ENCODE measurements around the gene PPP1R13B.
A peak's percentile ranks its signal among the peaks of the same experiment; 100 is the strongest.

The PPP1R13B gene

DNA sequence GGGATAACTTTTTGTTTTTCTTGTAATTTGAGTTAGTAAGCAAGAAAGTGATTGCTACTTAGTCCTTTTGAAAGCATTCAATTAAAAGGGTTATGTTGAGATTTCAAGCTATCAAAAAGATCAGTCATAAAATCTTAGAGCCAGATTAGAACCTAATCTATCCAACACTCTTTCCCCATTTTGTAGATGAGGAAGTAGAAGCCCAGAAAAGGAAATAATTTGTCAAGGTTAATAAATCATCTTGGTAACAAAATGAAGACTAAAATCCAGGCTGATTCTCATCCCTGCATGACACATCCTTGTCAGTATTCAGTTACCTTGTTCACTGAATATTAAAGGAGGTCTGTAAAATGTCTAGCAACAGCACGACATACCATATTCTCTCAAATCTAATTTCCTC, 26.5 kb downstream of the PPP1R13B start (continued):
- TF ChIP-seq, protein P1, sequence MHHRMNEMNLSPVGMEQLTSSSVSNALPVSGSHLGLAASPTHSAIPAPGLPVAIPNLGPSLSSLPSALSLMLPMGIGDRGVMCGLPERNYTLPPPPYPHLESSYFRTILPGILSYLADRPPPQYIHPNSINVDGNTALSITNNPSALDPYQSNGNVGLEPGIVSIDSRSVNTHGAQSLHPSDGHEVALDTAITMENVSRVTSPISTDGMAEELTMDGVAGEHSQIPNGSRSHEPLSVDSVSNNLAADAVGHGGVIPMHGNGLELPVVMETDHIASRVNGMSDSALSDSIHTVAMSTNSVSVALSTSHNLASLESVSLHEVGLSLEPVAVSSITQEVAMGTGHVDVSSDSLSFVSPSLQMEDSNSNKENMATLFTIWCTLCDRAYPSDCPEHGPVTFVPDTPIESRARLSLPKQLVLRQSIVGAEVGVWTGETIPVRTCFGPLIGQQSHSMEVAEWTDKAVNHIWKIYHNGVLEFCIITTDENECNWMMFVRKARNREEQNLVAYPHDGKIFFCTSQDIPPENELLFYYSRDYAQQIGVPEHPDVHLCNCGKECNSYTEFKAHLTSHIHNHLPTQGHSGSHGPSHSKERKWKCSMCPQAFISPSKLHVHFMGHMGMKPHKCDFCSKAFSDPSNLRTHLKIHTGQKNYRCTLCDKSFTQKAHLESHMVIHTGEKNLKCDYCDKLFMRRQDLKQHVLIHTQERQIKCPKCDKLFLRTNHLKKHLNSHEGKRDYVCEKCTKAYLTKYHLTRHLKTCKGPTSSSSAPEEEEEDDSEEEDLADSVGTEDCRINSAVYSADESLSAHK (tag by site-specific recombination; IDR thresholded peaks at IDR 0.05), result no peak; the same call in 1 of the 2 replicates
- TF ChIP-seq, protein P2, sequence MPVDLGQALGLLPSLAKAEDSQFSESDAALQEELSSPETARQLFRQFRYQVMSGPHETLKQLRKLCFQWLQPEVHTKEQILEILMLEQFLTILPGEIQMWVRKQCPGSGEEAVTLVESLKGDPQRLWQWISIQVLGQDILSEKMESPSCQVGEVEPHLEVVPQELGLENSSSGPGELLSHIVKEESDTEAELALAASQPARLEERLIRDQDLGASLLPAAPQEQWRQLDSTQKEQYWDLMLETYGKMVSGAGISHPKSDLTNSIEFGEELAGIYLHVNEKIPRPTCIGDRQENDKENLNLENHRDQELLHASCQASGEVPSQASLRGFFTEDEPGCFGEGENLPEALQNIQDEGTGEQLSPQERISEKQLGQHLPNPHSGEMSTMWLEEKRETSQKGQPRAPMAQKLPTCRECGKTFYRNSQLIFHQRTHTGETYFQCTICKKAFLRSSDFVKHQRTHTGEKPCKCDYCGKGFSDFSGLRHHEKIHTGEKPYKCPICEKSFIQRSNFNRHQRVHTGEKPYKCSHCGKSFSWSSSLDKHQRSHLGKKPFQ (tag by site-specific recombination; IDR thresholded peaks at IDR 0.05), result 0 out of 2 replicates have a peak, but pooled peaks have one; percentile 26
- TF ChIP-seq ZBTB1 (tag by site-specific recombination; IDR thresholded peaks at IDR 0.05), result no peak
- peak; percentile 51; the same call in 1 of the 2 replicates for TF ChIP-seq OVOL3 (tag by site-specific recombination; IDR thresholded peaks at IDR 0.05)
- TF ChIP-seq ZFP69B (tag by site-specific recombination; IDR thresholded peaks at IDR 0.05), result peak; percentile 45; the same call in 1 of the 2 replicates
- TF ChIP-seq, protein P3, sequence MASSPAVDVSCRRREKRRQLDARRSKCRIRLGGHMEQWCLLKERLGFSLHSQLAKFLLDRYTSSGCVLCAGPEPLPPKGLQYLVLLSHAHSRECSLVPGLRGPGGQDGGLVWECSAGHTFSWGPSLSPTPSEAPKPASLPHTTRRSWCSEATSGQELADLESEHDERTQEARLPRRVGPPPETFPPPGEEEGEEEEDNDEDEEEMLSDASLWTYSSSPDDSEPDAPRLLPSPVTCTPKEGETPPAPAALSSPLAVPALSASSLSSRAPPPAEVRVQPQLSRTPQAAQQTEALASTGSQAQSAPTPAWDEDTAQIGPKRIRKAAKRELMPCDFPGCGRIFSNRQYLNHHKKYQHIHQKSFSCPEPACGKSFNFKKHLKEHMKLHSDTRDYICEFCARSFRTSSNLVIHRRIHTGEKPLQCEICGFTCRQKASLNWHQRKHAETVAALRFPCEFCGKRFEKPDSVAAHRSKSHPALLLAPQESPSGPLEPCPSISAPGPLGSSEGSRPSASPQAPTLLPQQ (tag by site-specific recombination; IDR thresholded peaks at IDR 0.05), result peak; percentile 36; the same call in 1 of the 2 replicates
- TF ChIP-seq ZNF76 (tag by site-specific recombination; IDR thresholded peaks at IDR 0.05; ENCODE audit: borderline replicate concordance, low read depth), result no peak
- TF ChIP-seq ZNF473 (tag by site-specific recombination; IDR thresholded peaks at IDR 0.05), result no peak

DNA sequence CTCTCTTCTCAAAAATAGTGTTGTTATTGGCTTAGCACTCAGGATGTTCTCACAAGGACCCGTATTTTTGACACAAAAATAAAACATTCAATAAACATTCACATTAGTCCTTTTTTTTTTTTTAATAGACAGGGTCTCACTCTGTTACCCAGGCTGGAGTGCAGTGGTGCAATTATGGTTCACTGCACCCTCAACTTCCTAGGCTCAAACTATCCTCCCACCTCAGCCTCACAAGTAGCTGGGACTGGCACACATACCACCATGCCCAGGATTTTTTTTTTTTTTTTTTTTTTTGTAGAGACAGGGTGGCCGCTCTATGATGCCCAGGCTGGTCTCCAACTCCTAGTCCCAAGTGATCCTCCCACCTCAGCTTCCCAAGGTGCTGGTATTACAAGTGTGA, 27.0 kb downstream of the PPP1R13B start:
- ChIA-PET CTCF (interaction anchor here (0.7 to 2.7 kb wide), 6 partner anchors 10 to 94 kb away, joined by 3 to 15 read pairs (median 3); no protein-coding TSS in a partner anchor), POLR2A (interaction anchor here (1.0 kb wide), 1 partner anchor 105 kb away, joined by 10 read pairs; the partner anchor contains the start of gene XRCC3)
- Histone ChIP-seq H3K4me3 (ENCODE audit: low read depth, low read length) (no peak overlapping the region), H3K9me3 (ENCODE audit: control insufficient read depth, insufficient read depth, low read depth, low read length) (no peaks in the 10 kb centered on the region), H3K36me3 (ENCODE audit: control insufficient read depth in 2 of 2, insufficient read depth in 1 of 2, low read length in 2 of 2) (no peaks in the 10 kb centered on the region; a peak in 1 of 3 replicates), H3K4me1 (ENCODE audit: control insufficient read depth, insufficient read depth, low read length) (peaks cover 39% of the 10 kb centered on the region), H3K27ac (ENCODE audit: extremely low read depth, low read depth, low read length) (peak overlapping the region; percentile 76; the same call in 1 of the 2 replicates)
- TF ChIP-seq ZNF391 (tag by site-specific recombination; IDR thresholded peaks at IDR 0.05; ENCODE audit: borderline replicate concordance, low read depth) (no peak), ZNF555 (tag by site-specific recombination; conservative IDR thresholded peaks at IDR 0.05) (no peak), ZNF335 (tag by site-specific recombination; conservative IDR thresholded peaks at IDR 0.05) (0 out of 2 replicates have a peak, but pooled peaks have one; percentile 25)
- TF ChIP-seq, protein P4, sequence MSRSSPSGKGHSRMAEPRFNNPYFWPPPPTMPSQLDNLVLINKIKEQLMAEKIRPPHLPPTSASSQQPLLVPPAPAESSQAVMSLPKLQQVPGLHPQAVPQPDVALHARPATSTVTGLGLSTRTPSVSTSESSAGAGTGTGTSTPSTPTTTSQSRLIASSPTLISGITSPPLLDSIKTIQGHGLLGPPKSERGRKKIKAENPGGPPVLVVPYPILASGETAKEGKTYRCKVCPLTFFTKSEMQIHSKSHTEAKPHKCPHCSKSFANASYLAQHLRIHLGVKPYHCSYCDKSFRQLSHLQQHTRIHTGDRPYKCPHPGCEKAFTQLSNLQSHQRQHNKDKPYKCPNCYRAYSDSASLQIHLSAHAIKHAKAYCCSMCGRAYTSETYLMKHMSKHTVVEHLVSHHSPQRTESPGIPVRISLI (tag by site-specific recombination; IDR thresholded peaks at IDR 0.05), result peak; percentile 97
- TF ChIP-seq, protein P5, sequence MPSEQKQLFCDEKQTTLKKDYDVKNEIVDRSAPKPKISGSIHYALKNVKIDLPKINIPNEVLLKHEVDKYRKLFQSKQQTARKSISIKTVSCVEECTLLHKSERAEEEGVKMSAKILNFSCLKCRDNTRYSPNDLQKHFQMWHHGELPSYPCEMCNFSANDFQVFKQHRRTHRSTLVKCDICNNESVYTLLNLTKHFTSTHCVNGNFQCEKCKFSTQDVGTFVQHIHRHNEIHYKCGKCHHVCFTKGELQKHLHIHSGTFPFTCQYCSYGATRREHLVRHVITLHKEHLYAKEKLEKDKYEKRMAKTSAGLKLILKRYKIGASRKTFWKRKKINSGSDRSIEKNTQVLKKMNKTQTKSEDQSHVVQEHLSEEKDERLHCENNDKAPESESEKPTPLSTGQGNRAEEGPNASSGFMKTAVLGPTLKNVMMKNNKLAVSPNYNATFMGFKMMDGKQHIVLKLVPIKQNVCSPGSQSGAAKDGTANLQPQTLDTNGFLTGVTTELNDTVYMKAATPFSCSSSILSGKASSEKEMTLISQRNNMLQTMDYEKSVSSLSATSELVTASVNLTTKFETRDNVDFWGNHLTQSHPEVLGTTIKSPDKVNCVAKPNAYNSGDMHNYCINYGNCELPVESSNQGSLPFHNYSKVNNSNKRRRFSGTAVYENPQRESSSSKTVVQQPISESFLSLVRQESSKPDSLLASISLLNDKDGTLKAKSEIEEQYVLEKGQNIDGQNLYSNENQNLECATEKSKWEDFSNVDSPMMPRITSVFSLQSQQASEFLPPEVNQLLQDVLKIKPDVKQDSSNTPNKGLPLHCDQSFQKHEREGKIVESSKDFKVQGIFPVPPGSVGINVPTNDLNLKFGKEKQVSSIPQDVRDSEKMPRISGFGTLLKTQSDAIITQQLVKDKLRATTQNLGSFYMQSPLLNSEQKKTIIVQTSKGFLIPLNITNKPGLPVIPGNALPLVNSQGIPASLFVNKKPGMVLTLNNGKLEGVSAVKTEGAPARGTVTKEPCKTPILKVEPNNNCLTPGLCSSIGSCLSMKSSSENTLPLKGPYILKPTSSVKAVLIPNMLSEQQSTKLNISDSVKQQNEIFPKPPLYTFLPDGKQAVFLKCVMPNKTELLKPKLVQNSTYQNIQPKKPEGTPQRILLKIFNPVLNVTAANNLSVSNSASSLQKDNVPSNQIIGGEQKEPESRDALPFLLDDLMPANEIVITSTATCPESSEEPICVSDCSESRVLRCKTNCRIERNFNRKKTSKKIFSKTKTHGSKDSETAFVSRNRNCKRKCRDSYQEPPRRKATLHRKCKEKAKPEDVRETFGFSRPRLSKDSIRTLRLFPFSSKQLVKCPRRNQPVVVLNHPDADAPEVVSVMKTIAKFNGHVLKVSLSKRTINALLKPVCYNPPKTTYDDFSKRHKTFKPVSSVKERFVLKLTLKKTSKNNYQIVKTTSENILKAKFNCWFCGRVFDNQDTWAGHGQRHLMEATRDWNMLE (tag by site-specific recombination; conservative IDR thresholded peaks at IDR 0.05; ENCODE audit: low read depth), result no peak
- TF ChIP-seq, protein P6, sequence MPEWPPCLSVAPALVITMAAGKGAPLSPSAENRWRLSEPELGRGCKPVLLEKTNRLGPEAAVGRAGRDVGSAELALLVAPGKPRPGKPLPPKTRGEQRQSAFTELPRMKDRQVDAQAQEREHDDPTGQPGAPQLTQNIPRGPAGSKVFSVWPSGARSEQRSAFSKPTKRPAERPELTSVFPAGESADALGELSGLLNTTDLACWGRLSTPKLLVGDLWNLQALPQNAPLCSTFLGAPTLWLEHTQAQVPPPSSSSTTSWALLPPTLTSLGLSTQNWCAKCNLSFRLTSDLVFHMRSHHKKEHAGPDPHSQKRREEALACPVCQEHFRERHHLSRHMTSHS (tag by site-specific recombination; IDR thresholded peaks at IDR 0.05), result no peak

All from HEK293 (cell line).